GM19452 (cell line): ENCODE results near the gene SNTB2.
"Not testable (repeated sequence)": the region's sequence is repeated elsewhere in the genome, so short reads cannot be mapped to it uniquely, and the experiment has no call there.

ENCODE experiments used
- ATAC-seq: cut with Tn5 transposase; IDR thresholded peaks from one replicate; pipeline ENCODE4 v1.9.1; 2021; ENCODE audit not compliant: unreplicated experiment

Gene SNTB2

DNA sequence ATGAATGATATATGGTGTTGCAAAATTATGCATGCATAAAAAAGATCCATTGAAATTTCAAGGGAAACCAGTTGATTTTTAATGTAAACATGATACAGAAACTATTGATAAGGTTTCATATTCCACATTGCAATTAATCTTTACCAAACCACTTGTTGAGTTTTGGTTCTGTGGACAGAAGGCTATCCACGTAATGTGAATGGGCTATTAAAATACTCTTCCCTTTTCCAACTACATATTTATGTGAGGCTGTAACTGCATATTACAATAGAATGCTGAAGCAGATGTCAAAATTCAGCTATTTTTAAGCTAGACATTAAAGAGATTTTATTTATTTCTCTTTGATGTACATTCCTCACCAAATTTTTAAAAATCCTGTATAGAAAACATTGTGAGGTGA is 90.4 kb downstream of the SNTB2 start:
- ATAC-seq: no peak

DNA sequence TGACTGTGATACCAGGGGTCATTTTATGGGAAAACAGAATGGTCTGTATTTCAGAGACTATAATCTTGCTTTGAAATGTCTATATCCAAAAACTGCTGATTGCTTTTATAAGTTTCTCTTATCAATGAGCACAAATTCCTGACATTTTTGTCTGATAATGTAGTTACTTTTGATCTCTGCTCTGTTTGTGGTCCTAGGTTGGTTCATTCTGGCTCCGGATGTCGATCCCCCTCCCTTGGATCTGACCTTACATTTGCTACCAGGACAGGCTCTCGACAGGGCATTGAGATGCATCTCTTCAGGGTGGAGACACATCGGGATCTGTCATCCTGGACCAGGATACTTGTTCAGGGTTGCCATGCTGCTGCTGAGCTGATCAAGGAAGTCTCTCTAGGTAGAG is 96.9 kb downstream of the SNTB2 start:
- ATAC-seq: no peak

DNA sequence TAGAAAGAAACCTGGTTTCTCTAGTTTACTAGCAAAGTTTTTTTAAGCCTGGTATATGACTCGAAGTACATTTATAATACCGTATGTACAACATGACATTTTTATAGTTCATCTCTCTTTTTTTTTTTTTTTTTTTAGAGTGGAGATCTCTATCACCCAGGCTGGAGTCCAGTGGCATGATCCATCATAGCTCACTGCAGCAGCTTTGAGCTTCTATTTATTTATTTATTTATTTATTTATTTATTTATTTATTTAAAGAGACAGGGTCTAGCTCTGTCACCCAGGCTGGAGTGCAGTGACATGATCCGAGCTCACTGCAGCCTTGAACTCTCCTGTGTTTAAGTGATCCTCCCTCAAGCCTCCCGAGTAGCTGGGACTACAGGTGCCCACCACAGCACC is 98.3 kb downstream of the SNTB2 start:
- ATAC-seq: no peak

DNA sequence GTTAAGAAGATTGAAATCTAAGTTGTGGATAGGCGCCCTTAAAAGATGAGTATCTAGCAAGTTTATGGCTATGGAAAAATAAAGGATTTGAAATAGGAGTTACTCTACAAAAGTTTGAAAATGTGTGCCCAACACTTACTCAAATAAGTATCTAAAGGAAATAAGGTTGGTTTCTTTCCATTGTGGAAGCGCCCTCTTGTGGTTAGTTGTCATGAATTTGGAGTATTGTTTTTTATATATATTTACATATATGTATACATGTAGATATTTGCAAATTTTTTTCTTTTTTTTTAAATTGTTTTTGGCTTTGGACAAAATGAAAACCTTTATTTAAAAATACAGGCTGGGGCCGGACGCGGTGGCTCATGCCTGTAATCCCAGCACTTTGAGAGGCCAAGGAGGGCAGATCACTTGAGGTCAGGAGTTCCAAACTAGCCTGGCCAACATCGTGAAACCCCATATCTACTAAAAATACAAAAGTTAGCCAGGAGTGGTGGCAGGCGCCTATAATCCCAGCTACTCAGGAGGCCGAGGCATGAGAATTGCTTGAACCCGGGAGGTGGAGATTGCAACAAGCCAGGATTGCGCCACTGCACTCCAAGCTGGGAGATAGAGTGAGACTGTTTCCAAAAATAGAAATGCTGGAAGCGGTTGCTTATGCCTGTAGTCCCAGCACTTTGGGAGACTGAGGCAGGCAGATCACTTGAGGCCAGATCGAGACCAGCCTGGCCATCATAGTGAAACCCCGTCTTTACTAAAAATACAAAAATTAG is 100.2 kb downstream of the SNTB2 start:
- no peak for ATAC-seq

DNA sequence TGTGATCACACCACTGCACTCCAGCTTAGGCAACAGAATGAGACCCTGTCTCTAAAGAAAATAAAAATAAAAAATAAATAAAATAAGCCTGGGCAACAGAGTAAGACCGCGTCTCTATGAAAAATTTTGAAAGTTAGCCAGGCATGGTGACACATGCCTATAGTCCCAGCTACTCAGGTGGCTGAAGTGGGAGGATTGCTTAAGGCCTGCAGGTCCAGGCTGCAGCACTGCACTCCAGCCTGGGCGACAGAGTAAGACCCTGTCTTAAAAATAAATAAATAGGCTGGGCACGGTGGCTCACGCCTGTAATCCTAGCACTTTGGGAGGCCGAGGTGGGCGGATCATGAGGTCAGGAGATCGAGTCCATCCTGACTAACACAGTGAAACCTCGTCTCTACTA is 104.7 kb downstream of the SNTB2 start:
- not testable (repeated sequence) for ATAC-seq

DNA sequence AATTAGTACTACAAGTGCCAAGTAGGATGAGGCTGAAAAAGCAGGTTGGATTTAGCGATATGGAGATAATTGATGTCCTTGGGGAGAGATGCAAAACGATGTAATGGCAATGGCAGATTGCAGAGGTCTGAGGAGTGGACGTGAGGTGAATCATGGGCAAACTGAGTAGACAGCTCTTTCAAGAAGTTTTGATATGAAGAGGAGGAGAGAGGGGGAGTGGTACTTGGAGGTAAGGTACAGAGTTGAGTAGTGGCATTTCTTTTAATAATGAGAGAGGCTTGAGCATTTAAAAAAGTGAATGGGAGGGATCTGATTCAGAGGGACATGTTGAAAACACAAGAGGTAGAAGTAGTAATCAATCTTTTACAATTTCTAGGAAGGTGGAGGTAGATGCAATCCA is 106.4 kb downstream of the SNTB2 start:
- no peak for ATAC-seq

DNA sequence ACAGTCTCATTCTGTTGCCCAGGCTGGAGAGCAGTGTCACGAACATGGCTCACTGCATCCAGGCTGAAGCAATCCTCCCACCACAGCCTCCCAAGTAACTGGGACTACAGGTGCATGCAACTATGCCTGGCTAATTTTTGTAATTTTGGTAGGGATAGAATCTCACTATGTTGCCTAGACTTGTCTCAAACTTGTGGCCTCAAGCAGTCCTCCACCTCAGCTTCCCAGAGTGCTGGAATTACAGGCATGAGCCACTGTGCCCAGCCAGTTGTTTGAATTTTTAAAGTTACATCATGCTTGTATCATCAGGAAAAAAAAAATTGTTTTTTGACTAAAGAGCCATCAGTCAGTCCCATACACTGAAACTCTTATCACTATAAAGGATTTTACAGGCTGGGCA is 107.1 kb downstream of the SNTB2 start:
- no peak for ATAC-seq

DNA sequence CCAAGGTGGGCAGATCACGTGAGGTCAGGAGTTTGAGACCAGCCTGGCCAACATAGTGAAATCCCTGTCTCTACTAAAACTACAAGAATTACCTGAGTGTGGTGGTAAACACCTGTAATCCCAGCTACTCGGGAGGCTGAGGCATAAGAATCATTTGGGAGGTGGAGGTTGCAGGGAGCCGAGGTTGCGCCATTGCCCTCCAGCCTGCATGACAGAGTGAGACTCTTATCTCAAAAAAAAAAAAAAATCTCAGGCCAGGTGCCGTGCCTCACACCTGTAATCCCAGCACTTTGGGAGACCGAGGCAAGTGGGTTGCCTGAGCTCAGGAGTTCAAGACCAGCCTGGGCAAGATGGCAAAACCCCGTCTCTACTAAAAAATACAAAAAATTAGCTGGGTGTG is 109.8 kb downstream of the SNTB2 start:
- not testable (repeated sequence) for ATAC-seq

DNA sequence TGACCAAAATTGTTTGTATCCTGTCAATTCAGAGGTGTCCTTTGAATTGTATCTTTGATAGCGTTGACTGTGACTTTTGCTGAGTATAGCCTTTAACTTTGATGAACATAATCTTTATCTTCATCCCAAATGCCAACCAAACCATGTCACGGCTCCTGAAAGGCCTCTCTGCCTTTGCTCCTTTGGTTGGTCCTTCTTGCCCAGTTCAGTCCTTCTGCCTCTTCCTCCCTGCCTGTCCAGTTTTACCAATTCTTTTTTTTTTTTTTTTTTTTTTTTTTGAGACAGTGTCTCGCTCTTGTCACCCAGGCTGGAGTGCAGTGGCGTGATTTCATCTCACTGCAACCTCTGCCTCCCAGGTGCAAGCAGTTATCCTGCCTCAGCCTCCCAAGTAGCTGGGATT is 111.3 kb downstream of the SNTB2 start:
- ATAC-seq: no peak

DNA sequence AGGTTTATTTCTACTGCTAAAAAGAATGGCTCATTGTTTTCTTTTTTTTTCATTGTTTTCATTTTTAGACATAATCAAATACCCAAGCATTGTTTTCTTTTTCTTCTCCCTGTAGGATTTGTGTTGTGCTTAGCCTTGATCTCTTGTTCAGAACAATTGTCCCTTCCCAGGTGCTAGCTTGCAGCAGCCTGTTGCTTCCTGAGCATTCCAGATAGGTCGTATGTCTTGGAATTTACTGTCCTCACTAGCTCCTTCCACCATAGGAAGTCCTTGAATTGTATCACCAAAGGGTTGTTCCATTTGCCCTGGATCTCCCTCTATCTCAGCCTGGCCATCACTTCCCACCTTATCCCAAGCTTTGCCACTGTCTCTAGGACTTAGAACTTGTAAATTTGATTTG is 114.2 kb downstream of the SNTB2 start:
- ATAC-seq: no peak

DNA sequence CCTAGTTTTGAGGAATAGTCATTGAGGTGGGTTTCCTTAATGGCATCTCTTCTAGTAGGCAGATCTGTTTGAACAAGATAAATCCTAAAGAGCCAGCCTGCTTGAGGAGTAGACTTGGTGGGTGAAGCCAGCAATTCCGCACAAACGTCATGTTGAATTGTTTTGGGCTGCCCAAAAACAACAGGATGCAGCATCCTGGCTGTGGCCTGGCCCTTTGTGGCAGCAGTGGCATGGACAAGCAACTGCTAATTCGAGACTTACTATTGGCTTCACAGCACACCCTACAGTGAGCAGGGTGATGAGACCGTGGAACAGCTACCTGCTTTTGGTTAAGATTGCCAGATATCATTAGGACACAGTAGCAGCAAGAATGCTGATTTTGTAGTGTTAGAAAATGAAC is 114.9 kb downstream of the SNTB2 start:
- no peak for ATAC-seq

DNA sequence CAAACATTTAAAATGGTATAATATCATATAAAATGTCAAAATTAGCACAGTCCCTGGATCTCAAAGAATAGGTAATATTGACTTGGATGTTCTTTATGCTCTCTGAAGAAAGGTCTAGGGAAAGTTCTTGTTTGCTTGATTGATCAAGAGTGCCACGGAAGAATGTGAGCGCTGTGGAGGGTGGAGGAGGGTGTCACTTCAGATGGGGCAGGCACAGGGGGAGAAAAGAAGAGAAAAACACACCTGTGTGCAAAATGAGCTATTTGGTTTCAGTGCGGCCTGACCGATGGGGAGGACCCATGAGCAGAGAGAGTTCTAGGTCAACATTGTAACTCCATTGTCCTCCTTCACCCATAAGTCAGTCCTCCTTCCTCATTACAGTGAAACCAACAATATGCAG is 115.3 kb downstream of the SNTB2 start:
- ATAC-seq: no peak

DNA sequence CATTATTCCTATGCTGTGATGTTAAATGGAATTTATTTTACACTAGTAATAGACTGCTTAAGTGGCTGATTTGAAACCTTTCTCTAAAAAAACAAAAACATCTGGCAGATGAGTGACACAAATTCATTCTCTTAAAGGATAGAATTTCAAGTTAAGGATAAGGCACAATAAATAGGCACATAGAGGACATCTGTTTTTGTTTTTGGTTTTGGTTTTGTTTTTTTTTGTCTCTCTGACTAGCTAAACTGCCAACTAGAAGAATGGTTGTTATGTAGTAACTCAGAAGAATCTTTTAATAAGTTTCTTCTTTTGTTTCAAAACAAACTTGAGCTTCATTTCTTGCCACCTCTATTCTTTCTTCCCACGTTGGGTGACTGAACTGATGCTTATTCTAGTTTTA is 119.1 kb downstream of the SNTB2 start:
- ATAC-seq: no peak

DNA sequence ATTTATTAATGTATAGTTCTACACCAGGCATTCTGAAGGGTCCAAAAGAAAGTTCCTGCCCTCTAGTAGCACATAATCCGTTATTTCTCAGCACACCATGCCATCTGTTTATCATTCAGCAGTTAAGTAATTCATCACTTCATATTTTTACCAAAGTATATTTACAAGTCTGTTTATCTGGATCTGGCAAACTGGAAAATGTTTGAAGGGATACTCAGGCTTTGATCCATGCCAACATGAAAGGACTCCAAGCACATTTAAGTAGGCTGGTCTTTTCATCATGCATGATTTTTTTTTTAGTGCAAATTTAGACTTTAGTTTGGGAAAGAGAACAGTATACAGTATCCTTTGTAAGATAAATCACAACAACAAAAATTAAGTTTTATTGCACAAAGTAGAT is 120.1 kb downstream of the SNTB2 start:
- no peak for ATAC-seq

DNA sequence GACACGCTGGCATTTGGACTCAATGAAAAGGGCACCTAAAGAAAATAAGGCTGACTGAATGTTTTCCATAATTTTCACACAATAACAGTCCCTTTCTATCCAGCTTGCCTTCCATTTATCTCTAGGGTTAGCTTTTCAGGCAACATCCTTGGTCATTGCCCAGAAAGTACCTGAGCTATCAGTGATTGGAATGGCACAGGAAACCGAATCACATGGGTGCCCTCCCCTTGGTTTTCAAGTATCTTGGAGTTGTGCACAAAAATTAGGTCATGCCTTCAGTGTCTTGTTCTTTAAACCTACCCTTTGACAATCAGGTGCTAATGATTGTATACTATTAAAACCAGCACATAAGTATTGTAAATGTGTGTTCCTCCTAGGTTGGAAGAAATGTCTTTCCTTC is 120.9 kb downstream of the SNTB2 start:
- no peak for ATAC-seq

DNA sequence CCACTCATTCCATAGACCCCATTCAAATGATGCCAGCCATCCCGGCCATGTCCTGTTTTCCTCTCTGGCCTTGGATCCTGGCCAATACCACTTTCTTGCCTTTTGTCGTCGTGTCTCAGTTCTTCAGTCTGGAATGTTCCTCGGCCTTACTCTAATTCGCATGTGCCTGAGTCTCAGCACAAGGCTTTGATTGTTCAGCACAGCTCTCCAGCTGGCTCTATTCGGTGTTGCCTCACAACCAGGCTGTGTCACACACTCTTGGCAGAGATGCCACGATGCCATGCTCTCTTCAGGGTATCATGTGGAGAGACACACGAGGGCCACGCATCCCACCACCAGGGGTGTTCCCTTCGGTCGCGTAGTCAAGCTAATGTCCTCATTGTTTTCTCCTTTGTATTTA is 122.4 kb downstream of the SNTB2 start:
- no peak for ATAC-seq

DNA sequence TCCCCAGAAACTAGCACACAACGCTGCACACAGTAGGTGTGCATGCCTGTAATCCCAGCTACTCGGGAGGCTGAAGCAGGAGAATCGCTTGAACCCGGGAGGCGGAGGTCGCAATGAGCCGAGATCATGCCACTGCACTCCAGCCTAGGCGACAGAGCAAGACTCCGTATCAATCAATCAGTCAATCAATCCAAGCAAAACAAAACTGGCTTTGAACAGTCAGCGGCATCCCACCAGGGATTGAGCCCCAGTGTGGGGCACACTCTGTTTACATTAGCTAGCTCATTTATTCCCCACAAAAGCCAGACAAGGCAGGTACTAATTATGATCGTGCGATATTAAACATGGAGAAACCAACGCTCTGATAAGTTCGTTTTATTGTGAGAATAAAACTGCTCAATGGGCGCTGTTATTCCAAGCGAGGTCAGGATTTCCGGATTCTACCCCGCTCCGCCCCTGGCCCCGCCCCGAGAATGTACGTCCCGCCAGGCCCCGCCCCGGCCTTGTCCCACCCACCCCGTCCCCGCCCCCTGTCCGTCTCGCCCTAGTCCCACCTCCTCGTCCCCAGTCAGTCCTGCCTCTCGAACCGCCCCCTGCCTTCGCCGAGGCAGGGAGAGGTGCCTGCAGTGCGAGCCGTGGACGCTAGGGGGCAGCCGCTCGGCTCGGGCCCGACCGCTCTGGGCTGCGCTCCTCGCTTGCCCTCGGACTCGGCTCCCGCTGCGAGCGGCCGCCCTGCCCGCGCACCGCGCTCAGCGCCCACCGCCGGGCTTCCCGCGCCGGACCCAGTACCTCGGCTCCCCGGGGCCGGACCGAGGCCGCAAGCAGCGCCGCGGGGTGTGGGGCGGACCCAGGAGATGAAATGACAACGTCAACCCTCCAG is 123.9 kb downstream of the SNTB2 start, which contains the start of gene VPS4A:
Gene VPS4A, plus strand, starts transcription at position 698 of the 880 bp plus-strand sequence. Its CDS starts 162 bp downstream, at position 860.
- ATAC-seq: peak; percentile 89

DNA sequence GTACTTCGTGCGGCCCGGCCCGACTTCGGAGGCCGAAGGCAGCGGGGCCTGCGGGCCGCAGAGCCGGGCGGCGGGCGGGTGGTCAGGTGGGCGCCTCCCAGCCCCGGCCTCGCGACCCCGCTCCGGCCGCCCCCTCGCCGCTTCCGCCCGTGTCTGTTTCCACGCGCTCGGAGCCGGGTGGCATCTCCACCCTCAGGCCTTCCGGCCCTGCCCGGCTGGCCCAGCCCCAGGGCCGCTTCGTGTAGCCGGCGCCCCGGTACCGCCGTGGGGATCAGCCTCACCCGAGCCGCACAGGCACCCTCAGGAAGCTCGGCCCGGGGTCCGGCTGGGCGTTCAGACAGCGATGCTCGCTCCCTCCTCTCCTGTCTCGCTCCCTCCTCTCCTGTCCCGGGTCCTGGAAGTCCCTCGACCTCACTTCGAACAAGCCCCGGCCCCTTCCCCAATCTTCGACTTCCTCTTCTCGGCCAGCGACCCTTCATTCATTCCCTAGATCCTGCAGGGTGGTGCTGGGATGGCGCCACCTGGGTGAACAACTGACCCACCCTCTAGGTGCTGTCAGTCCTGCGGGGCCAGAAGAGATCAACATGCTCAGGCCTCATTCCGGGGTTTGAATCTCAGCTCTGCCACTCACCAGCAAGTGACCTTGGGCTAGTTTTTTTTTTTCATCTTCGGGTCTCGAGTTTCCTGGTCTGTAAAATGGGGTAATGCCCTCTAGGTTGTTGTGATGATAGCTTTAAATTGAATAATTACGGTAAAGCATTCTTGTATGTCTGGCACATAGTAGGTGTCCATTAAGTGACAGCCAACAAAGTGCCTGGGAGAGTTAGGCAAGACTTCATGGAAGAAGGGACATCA is 124.8 kb downstream of the SNTB2 start:
- peak; percentile 46 for ATAC-seq

DNA sequence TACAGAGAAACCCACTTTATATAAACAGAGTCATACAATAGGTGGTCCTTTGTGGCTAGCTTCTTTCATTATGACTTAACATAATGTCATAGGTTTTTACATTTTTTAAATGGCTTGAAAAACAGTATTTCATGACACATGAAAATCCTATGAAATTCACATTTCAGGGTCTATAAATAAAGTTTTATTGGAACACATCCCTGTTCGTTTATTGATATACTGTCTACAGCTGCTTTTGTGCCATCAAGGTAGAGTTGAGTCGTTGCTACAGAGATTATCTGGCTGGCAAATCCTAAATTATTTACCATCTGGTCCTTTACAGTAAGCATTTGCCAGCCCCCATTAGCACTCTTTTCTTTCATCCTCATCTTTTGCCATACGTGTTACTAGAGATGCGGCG is 126.5 kb downstream of the SNTB2 start:
- no peak for ATAC-seq

DNA sequence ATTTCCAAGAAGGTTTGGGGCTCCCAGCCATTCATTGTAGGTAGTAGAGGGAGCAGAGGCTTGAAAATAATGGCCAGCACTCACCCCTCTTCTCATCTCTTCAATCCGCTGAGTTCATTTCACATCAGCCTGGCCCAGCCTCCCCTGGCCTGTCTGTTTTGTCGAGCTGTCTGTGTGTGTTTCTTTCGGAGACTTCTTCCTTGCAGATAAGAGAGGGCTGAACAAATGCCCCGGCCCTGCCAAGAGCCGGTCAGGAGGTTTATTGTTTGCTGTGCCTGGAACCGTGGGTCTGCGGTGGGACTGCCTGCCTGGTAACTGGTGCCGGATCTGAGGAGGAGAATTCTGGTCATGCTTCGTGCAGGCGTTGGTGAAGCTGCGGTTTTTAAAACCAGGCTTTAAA is 127.6 kb downstream of the SNTB2 start:
- ATAC-seq: no peak
